Neural cell (in vitro differentiated cells): ENCODE data around the gene TMEM120A. TPM values are rescaled to one million over a fixed set of nuclear protein-coding genes. Genes with fewer than 3 reads are reported as not detected.

ENCODE experiments used
- H2AFZ ChIP-seq: fragments of 200-600, 300-800 bp; sonication (generic), shearing (Covaris generic); 2 replicates; pipeline ENCODE4 v1.6.0; 2014; ENCODE audit warnings: low read depth, mild to moderate bottlenecking, antibody characterized with exemption, low read length, moderate library complexity
- H3F3A ChIP-seq: fragments of 200-600 bp; shearing (Covaris generic); 2 replicates; pipeline ENCODE4 v1.6.1; 2016; ENCODE audit warnings: mild to moderate bottlenecking, moderate library complexity, mixed read lengths, antibody characterized with exemption, low read length; ENCODE audit not compliant: insufficient read depth, poor library complexity, severe bottlenecking
- H3K27ac ChIP-seq: fragments of 200-600, 300-800 bp; sonication (generic), shearing (Covaris generic); 2 replicates; pipeline ENCODE4 v1.5.1; 2014; ENCODE audit warnings: mild to moderate bottlenecking, low read length, moderate library complexity
- H3K27me3 ChIP-seq: fragments of 300-800, 200-600 bp; sonication (generic), shearing (Covaris generic); 2 replicates; pipeline ENCODE4 v1.6.0; 2014; ENCODE audit warnings: mild to moderate bottlenecking, low read depth, low read length, moderate library complexity; ENCODE audit not compliant: insufficient read depth
- H3K36me3 ChIP-seq: fragments of 300-800, 200-600 bp; sonication (generic), shearing (Covaris generic); 2 replicates; pipeline ENCODE4 v1.5.1; 2014; ENCODE audit warnings: mild to moderate bottlenecking, antibody characterized with exemption, low read length, moderate library complexity; ENCODE audit not compliant: insufficient read depth
- H3K4me2 ChIP-seq: fragments of 300-800, 200-600 bp; sonication (generic), shearing (Covaris generic); 2 replicates; pipeline ENCODE4 v1.6.0; 2014; ENCODE audit warnings: mild to moderate bottlenecking, low read length
- H3K4me3 ChIP-seq: fragments of 300-800, 200-600 bp; sonication (generic), shearing (Covaris generic); 2 replicates; pipeline ENCODE4 v1.5.1; 2014; ENCODE audit warnings: mild to moderate bottlenecking, low read length, moderate library complexity
- H3K79me2 ChIP-seq: fragments of 200-600 bp; shearing (Covaris generic); replicated peaks from 2 replicates; pipeline ENCODE4 v1.6.0; 2014; ENCODE audit warnings: mild to moderate bottlenecking, low read length, moderate library complexity; ENCODE audit not compliant: insufficient read depth
- H3K9ac ChIP-seq: fragments of 300-800, 200-600 bp; sonication (generic), shearing (Covaris generic); 2 replicates; pipeline ENCODE4 v1.6.1; 2016; ENCODE audit warnings: mild to moderate bottlenecking, low read length, mixed read lengths
- H3K9me2 ChIP-seq: fragments of 200-600 bp; shearing (Covaris generic); 2 replicates; pipeline ENCODE4 v1.6.1; 2016; ENCODE audit warnings: mild to moderate bottlenecking, low read length, mixed read lengths; ENCODE audit not compliant: insufficient read depth
- H3K9me3 ChIP-seq: fragments of 200-600, 300-800 bp; sonication (generic), shearing (Covaris generic); 2 replicates; pipeline ENCODE4 v1.6.1; 2016; ENCODE audit warnings: mild to moderate bottlenecking, mixed run types, low read length, moderate library complexity, mixed read lengths
- H4K20me1 ChIP-seq: fragments of 200-600 bp; shearing (Covaris generic); 2 replicates; pipeline ENCODE4 v1.6.1; 2016; ENCODE audit warnings: mild to moderate bottlenecking, mixed run types; ENCODE audit not compliant: insufficient read depth
- CTCF ChIP-seq: fragments of 450-650 bp; IDR thresholded peaks from 2 replicates; pipeline ENCODE4 v1.5.1; 2014; ENCODE audit warnings: antibody characterized with exemption, mild to moderate bottlenecking, moderate library complexity; ENCODE audit not compliant: poor library complexity, severe bottlenecking
- EP300 ChIP-seq: fragments of 450-650 bp; conservative IDR thresholded peaks from 2 replicates; pipeline ENCODE4 v1.6.1; 2014; ENCODE audit warnings: antibody characterized with exemption, mild to moderate bottlenecking, moderate library complexity; ENCODE audit not compliant: poor library complexity, severe bottlenecking
- EZH2 ChIP-seq: fragments of 200-600, 300-800 bp; shearing (Covaris generic), sonication (generic); IDR thresholded peaks from 2 replicates; pipeline ENCODE4 v1.6.1; 2014; ENCODE audit warnings: antibody characterized with exemption, low read length, borderline replicate concordance, mild to moderate bottlenecking; ENCODE audit not compliant: insufficient read depth, poor library complexity, severe bottlenecking
- MXI1 ChIP-seq: fragments of 450-650 bp; conservative IDR thresholded peaks from 2 replicates; pipeline ENCODE4 v1.6.1; 2014; ENCODE audit warnings: antibody characterized with exemption, mild to moderate bottlenecking; ENCODE audit not compliant: poor library complexity, severe bottlenecking
- POLR2AphosphoS5 ChIP-seq: IDR thresholded peaks from 2 replicates; pipeline ENCODE4 v1.6.1; 2012
- RAD21 ChIP-seq: fragments of 450-650 bp; conservative IDR thresholded peaks from 2 replicates; pipeline ENCODE4 v1.6.1; 2014; ENCODE audit warnings: antibody characterized with exemption, mild to moderate bottlenecking, moderate library complexity
- REST ChIP-seq: IDR thresholded peaks from 2 replicates; pipeline ENCODE4 v1.6.1; 2012; ENCODE audit warnings: borderline replicate concordance
- SMC3 ChIP-seq: fragments of 450-650 bp; conservative IDR thresholded peaks from 2 replicates; pipeline ENCODE4 v1.6.1; 2014; ENCODE audit warnings: antibody characterized with exemption, mild to moderate bottlenecking, moderate library complexity; ENCODE audit not compliant: poor library complexity
- TAF1 ChIP-seq: IDR thresholded peaks from 2 replicates; pipeline ENCODE4 v1.6.1; 2012; ENCODE audit warnings: low read depth
- polyA plus RNA-seq: library from polyadenylated mRNA; depleted of rRNA; stranded (reverse); fragments of >200 nt; gene quantifications from 2 replicates; pipeline ENCODE4 v1.2.3, GENCODE V29; 2014

Gene TMEM120A
- polyA plus RNA-seq, 1 donor from 2014 or later: 39.1 TPM

- Histone ChIP-seq H3F3A (no peaks in the 10 kb centered on the region), H3K4me3 (no peak overlapping the region), H3K9me2 (no peaks in the 10 kb centered on the region), H3K9me3 (no peaks in the 10 kb centered on the region), H4K20me1 (no peaks in the 10 kb centered on the region), H3K9ac (no peak overlapping the region), H3K4me2 (no peak overlapping the region), H2AFZ (no peak overlapping the region), H3K27me3 (no peaks in the 10 kb centered on the region), H3K36me3 (no peaks in the 10 kb centered on the region), H3K27ac (no peak overlapping the region), H3K79me2 (no peaks in the 10 kb centered on the region)
- no peak for TF ChIP-seq MXI1
- TF ChIP-seq EP300: no peak
- TF ChIP-seq EZH2: no peak
Observed at GRCh38 chr7:75992083-75992755, 2.2 kb downstream of the TMEM120A start.

GRCh38 chr7:75991531-75992082, 2.8 kb downstream of the TMEM120A start:
- Histone ChIP-seq H2AFZ (no peak overlapping the region), H3K79me2 (no peaks in the 10 kb centered on the region), H3K36me3 (no peaks in the 10 kb centered on the region), H3K4me3 (no peak overlapping the region), H3K9me3 (no peaks in the 10 kb centered on the region), H3K27ac (no peak overlapping the region), H3K27me3 (no peaks in the 10 kb centered on the region), H3F3A (no peaks in the 10 kb centered on the region), H3K9me2 (no peaks in the 10 kb centered on the region), H3K9ac (no peak overlapping the region), H3K4me2 (no peak overlapping the region), H4K20me1 (no peaks in the 10 kb centered on the region)
- no peak for TF ChIP-seq MXI1
- no peak for TF ChIP-seq RAD21
- no peak for TF ChIP-seq CTCF
- TF ChIP-seq POLR2AphosphoS5: no peak
- TF ChIP-seq EZH2: no peak
- no peak for TF ChIP-seq REST
- TF ChIP-seq SMC3: no peak
- TF ChIP-seq EP300: no peak
- no peak for TF ChIP-seq TAF1
